OCI-LY7 (cell line): ENCODE measurements around the gene CCDC148. TPM values are rescaled to one million over a fixed set of nuclear protein-coding genes. Genes with fewer than 3 reads are reported as not detected.

Source experiments
- BruUV-seq: library from RNA; stranded (reverse); fragments of 400-500 nt; replicated peaks from 2 replicates; lab custom pipeline; 2021; lab: Mats Ljungman, UMichigan
- CTCF ChIA-PET: fragments of 300-600 bp; sonication (Branson Sonifier 250); formaldehyde crosslinking; loops from one replicate; lab custom pipeline; 2022; ENCODE audit warnings: antibody characterized with exemption; ENCODE audit not compliant: unreplicated experiment; lab: Charles Lee
- POLR2A ChIA-PET: fragments of 300-600 bp; sonication (Branson Sonifier 250); formaldehyde crosslinking; loops from one replicate; lab custom pipeline; 2022; ENCODE audit warnings: antibody characterized with exemption; lab: Charles Lee
- DNase-seq: peaks from one replicate; pipeline ENCODE4 v3.0.0-alpha.2; 2015; ENCODE audit warnings: low spot score
- H2AFZ ChIP-seq: fragments of 200-600 bp; sonication (generic), shearing (Covaris generic); 2 replicates; pipeline ENCODE4 v1.6.1; 2014; ENCODE audit warnings: mild to moderate bottlenecking, antibody characterized with exemption, low read length, moderate library complexity
- H3K27ac ChIP-seq: fragments of 200-600 bp; sonication (generic); 2 replicates; pipeline ENCODE4 v1.5.1; 2014; ENCODE audit warnings: mixed run types, low read depth, mild to moderate bottlenecking, moderate library complexity, low read length, inconsistent platforms; ENCODE audit not compliant: poor library complexity, severe bottlenecking
- H3K36me3 ChIP-seq: fragments of 200-600 bp; sonication (generic); 2 replicates; pipeline ENCODE4 v1.6.1; 2014; ENCODE audit warnings: mild to moderate bottlenecking, antibody characterized with exemption, low read length, moderate library complexity, mixed read lengths; ENCODE audit not compliant: insufficient read depth
- H3K4me1 ChIP-seq: fragments of 200-600 bp; sonication (generic); 2 replicates; pipeline ENCODE4 v1.5.1; 2014; ENCODE audit warnings: mild to moderate bottlenecking, low read length; ENCODE audit not compliant: insufficient read depth, poor library complexity, severe bottlenecking
- H3K4me2 ChIP-seq: fragments of 200-600 bp; sonication (generic); 2 replicates; pipeline ENCODE4 v1.6.1; 2014; ENCODE audit warnings: mild to moderate bottlenecking, low read length
- H3K4me3 ChIP-seq: fragments of 200-600 bp; sonication (generic); 2 replicates; pipeline ENCODE4 v1.5.1; 2014; ENCODE audit warnings: mild to moderate bottlenecking, low read depth, low read length; ENCODE audit not compliant: poor library complexity, severe bottlenecking
- H3K79me2 ChIP-seq: fragments of 200-600 bp; sonication (generic); 2 replicates; pipeline ENCODE4 v1.6.1; 2016; ENCODE audit warnings: low read depth, mild to moderate bottlenecking, low read length, moderate library complexity, mixed read lengths; ENCODE audit not compliant: insufficient read depth
- H3K9me2 ChIP-seq: fragments of 200-600 bp; sonication (generic); 2 replicates; pipeline ENCODE4 v1.6.1; 2016; ENCODE audit warnings: mild to moderate bottlenecking, low read length, mixed read lengths; ENCODE audit not compliant: insufficient read depth
- H3K9me3 ChIP-seq: fragments of 200-600 bp; sonication (generic); 2 replicates; pipeline ENCODE4 v1.6.1; 2014; ENCODE audit warnings: mild to moderate bottlenecking, mixed run types, low read length, mixed read lengths
- H4K20me1 ChIP-seq: fragments of 200-600 bp; sonication (generic); 2 replicates; pipeline ENCODE4 v1.6.1; 2014; ENCODE audit warnings: mild to moderate bottlenecking, antibody characterized with exemption, low read length, moderate library complexity, mixed read lengths; ENCODE audit not compliant: insufficient read depth
- CTCF ChIP-seq: fragments of 200-600 bp; sonication (generic); conservative IDR thresholded peaks from 2 replicates; pipeline ENCODE4 v1.5.1; 2014; ENCODE audit warnings: mild to moderate bottlenecking, antibody characterized with exemption, low read length, moderate library complexity, mixed read lengths
- EZH2phosphoT487 ChIP-seq: fragments of 200-600 bp; sonication (generic); IDR thresholded peaks from 2 replicates; pipeline ENCODE4 v1.6.1; 2018; ENCODE audit warnings: low read depth, borderline replicate concordance, mild to moderate bottlenecking, mixed run types, antibody characterized with exemption, low read length, moderate library complexity, mixed read lengths
- intact Hi-C: fragments of 100-400 bp; cut with micrococcal nuclease; formaldehyde crosslinking; loops from one replicate; pipeline ENCODE4 v1.10.0; 2022; ENCODE audit not compliant: unreplicated experiment
- small RNA-seq: library from RNA; depleted of rRNA; stranded (forward); fragments of <200 nt; gene quantifications from one replicate; pipeline ENCODE3, GENCODE V24; 2014
- total RNA-seq, 2 experiments: library from RNA; depleted of rRNA in 1 of 2; stranded (reverse); fragments of >200 nt in 1 of 2; shearing (Covaris generic) in 1 of 2; gene quantifications; 2 replicates each; pipeline ENCODE4 v1.2.3, GENCODE V29; 2014 to 2022

CCDC148 gene
- total RNA-seq, 2 experiments from 2014 or later, result 0.19 to 0.99 TPM

GRCh38 chr2:158125756-158126498 is 330.6 kb downstream of the CCDC148 start:
- no peak overlapping the region for H3K4me3 ChIP-seq
- H4K20me1 ChIP-seq, result no peaks in the 10 kb centered on the region
- no peaks in the 10 kb centered on the region for H3K9me3 ChIP-seq
- H3K27ac ChIP-seq, result no peak overlapping the region
- no peaks in the 10 kb centered on the region for H3K9me2 ChIP-seq
- no peaks in the 10 kb centered on the region for H3K79me2 ChIP-seq
- no peak for DNase-seq
- TF ChIP-seq CTCF (no peak), EZH2phosphoT487 (no peak)
- intact Hi-C loops, result no loop called here
- ChIA-PET POLR2A (no interaction called here), CTCF (no interaction called here)
- H2AFZ ChIP-seq, result no peak overlapping the region
- H3K36me3 ChIP-seq, result no peaks in the 10 kb centered on the region
- H3K4me1 ChIP-seq, result no peaks in the 10 kb centered on the region
- no peak overlapping the region for H3K4me2 ChIP-seq
- BruUV-seq, result no TSS peak

GRCh38 chr2:158124896-158125295 is 331.7 kb downstream of the CCDC148 start:
- no peaks in the 10 kb centered on the region for H3K9me3 ChIP-seq

More at GRCh38 chr2:158124896-158125295, 331.7 kb downstream of the CCDC148 start:
- no peak overlapping the region for H3K4me3 ChIP-seq
- no peaks in the 10 kb centered on the region for H4K20me1 ChIP-seq
- no peaks in the 10 kb centered on the region for H3K4me1 ChIP-seq
- no peak overlapping the region for H3K27ac ChIP-seq
- CTCF ChIA-PET, result no interaction called here
- no peak for DNase-seq
- H3K9me2 ChIP-seq, result no peaks in the 10 kb centered on the region
- H3K79me2 ChIP-seq, result no peaks in the 10 kb centered on the region
- H3K4me2 ChIP-seq, result no peak overlapping the region
- BruUV-seq, result no TSS peak
- no peaks in the 10 kb centered on the region for H3K36me3 ChIP-seq
- intact Hi-C loops, result no loop called here
- TF ChIP-seq CTCF, result no peak
- no peak for TF ChIP-seq EZH2phosphoT487
- POLR2A ChIA-PET, result no interaction called here
- H2AFZ ChIP-seq, result no peak overlapping the region

Small RNA genes within 50 kb of the gene (small RNA-seq; reads per million reads assigned to genes)
- gene RN7SL393P, result not detected

Other genes starting within 250 kb of the CCDC148 start
- 58.5 and 68.7 TPM in 2 replicates for gene PKP4, start 199 bp upstream of the CCDC148 start, total RNA-seq (2014; rRNA removed; shearing (Covaris generic))
- 73.2 and 81.8 TPM in 2 replicates for gene PKP4, start 199 bp upstream of the CCDC148 start, total RNA-seq (2022)